NT2/D1 (cell line): ENCODE measurements around the gene H2BW1.

Experiments
- YY1 ChIP-seq: IDR thresholded peaks from 2 replicates; pipeline ENCODE4 v1.6.1; 2011; ENCODE audit not compliant: insufficient read length, insufficient read depth
- ZNF274 ChIP-seq: IDR thresholded peaks from 2 replicates; pipeline ENCODE4 v1.6.1; 2011; ENCODE audit warnings: mild to moderate bottlenecking, low read depth, low read length

GRCh38 chrX:103999234-103999633, 14.3 kb downstream of the H2BW1 start:
- TF ChIP-seq YY1 (no peak), ZNF274 (no peak)
